ENCODE results near the gene SPG7. TPM values are rescaled to one million over a fixed set of nuclear protein-coding genes. Genes with fewer than 3 reads are reported as not detected.
A peak's percentile ranks its signal among the peaks of the same experiment; 100 is the strongest.
"Not testable (repeated sequence)": the region's sequence is repeated elsewhere in the genome, so short reads cannot be mapped to it uniquely, and the experiment has no call there.

SPG7 gene
- total RNA-seq, 1 experiment from 2014 or later = 161 TPM

DNA sequence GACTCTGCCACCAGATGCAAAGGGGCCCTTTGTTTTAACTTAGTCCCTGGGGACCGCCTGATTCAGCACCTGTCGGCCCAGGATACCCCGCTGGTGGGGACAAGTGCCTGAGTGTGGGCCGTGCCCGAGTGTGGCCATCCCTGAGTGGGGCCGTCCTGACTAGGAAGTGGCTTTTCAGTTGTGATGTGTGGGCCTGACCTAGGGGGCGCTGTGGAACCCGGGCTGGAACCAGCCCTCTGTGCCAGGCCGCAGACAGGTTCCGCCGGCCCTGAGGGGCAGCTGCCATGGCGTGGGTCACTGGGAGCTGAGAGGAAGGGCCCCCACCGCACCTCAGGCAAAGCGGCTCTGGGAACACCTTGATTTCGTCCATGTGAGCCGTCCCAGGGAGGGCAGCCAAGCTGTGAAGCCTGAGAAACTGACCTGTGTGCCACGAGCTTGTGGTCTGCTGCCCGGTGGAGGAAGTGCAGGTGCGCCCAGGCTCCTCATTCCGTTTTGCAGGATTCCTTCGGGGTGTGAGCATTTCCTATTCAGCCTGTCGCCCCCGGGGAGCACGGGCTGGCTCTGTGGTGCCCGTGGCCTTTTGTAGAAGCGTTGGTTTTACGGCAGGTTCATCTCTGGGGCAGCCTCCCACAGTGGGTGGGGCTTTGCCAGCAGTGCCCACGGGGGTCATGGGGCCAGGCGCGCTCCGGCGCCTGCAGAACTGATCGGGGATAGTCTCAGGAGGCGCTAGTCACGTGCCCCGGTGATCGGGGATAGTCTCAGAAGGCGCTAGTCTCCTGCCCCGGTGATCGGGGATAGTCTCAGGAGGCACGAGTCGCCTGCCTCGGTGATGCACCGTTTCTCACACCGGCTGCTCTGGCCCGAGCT lies 57.5 kb downstream of the SPG7 start:
- Histone ChIP-seq H3K4me3 (no peak overlapping the region), H3K36me3 (peaks cover 39% of the 10 kb centered on the region), H3K9me3 (replicated peaks) (no peaks in the 10 kb centered on the region), H3K27me3 (no peaks in the 10 kb centered on the region), H3K27ac (no peak overlapping the region), H3K4me1 (peaks cover 17% of the 10 kb centered on the region)
- DNase-seq = peak; percentile 78 to 83

DNA sequence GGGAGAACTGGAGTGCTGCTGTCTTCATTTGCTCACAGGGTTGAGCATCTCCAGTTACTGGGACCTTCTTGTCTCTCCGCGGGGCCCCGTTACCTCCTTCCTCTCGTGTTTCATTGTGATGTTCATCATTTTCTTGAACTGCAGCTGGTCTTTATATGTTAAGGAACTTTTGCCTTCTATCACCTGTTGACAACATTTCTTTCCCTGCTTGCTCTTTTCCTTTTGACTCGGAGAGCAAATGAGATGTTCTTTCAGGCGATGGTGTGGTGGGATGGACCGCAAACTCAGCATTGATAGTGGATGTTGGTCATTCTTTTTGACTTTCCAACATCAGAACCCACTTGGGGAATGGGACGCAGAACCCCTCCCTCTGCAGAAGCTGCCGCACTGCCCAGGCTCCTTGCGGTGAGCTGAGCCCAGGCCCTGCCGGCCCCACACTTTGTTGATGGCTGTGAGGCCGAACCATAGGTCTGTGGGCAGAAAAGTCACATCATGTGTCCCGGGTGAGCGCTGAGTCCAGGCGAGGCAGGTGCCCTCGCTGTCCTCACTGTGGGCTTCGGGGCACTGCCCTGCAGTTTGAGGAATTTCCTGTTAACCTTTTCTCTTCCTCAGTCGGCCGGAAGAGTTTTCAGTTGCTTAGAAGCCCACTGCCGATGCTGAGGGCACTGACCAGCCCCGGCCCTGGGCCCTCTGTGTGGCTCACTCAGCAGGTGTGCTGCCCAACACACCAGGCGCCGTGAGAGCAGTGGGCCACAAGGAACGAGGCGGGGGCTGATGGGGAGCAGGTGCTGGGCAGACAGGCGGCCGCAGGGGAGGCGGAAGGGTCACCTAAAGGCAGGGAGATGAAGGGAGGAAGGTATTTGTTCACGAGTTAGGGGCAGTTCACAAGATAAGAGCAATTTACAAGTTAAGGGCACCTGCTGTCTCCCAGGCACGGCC lies 59.7 kb downstream of the SPG7 start:
- Histone ChIP-seq H3K27me3 (no peaks in the 10 kb centered on the region), H3K27ac (no peak overlapping the region), H3K36me3 (peaks cover 18% of the 10 kb centered on the region)

GRCh38 chr16:89569506-89570341 lies 61.5 kb downstream of the SPG7 start:
- no peak overlapping the region for H3K4me3 ChIP-seq
- no peaks in the 10 kb centered on the region; the same call in 1 of the 2 replicates for H3K9me3 ChIP-seq (replicated peaks)
- DNase-seq = no peak
- peaks cover 18% of the 10 kb centered on the region for H3K4me1 ChIP-seq
- peaks cover under 1% of the 10 kb centered on the region; the same call in 1 of the 2 replicates for H3K36me3 ChIP-seq
- no peaks in the 10 kb centered on the region for H3K27me3 ChIP-seq
- H3K27ac ChIP-seq = no peak overlapping the region

More for the DNA sequence above, 59.7 kb downstream of the SPG7 start:
- no peak for DNase-seq
- no peaks in the 10 kb centered on the region for H3K9me3 ChIP-seq (replicated peaks)
- peaks cover 14% of the 10 kb centered on the region for H3K4me1 ChIP-seq
- no peak overlapping the region for H3K4me3 ChIP-seq

- Histone ChIP-seq H3K27me3 (no peaks in the 10 kb centered on the region), H3K36me3 (no peaks in the 10 kb centered on the region), H3K9me3 (replicated peaks) (no peaks in the 10 kb centered on the region; the same call in 1 of the 2 replicates), H3K4me1 (peaks cover 12% of the 10 kb centered on the region), H3K27ac (no peak overlapping the region), H3K4me3 (no peak overlapping the region)
- no peak for DNase-seq
These were observed 62.2 kb downstream of the SPG7 start for GRCh38 chr16:89570342-89570923.

GRCh38 chr16:89570983-89571598 lies 62.9 kb downstream of the SPG7 start:
- H3K36me3 ChIP-seq; H3K9me3 ChIP-seq (replicated peaks); H3K27me3 ChIP-seq; H3K4me3 ChIP-seq; DNase-seq; H3K27ac ChIP-seq: not testable (repeated sequence)
- peaks cover 12% of the 10 kb centered on the region for H3K4me1 ChIP-seq

DNA sequence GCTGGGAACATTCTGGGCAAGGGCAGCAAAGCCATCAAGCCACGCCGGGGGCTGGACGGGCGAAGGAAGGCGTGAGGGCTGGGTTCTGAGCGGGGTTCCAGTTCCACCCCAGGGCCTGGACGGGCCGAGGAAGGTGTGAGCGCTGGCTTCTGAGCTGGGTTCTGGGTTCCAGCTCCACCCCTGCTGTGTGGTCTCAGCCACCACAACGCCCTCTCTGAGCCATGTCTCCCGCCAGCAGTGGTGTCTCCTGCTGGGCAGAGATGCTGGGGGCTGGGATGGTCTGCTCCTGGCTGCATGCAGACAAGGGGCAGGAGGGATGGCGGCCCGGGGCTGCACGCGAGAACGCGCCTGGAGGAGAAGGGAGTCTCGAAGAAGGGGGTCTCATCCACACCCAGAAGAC lies 63.4 kb downstream of the SPG7 start:
- Histone ChIP-seq H3K36me3 (no peaks in the 10 kb centered on the region), H3K4me3 (no peak overlapping the region), H3K4me1 (peaks cover 12% of the 10 kb centered on the region), H3K9me3 (replicated peaks) (no peaks in the 10 kb centered on the region; the same call in 1 of the 2 replicates), H3K27ac (no peak overlapping the region), H3K27me3 (no peaks in the 10 kb centered on the region)
- no peak for DNase-seq

- no peaks in the 10 kb centered on the region; the same call in 1 of the 2 replicates for H3K9me3 ChIP-seq (replicated peaks)
- no peaks in the 10 kb centered on the region for H3K27me3 ChIP-seq
- no peak for DNase-seq
- H3K4me1 ChIP-seq = peaks cover 12% of the 10 kb centered on the region
- H3K36me3 ChIP-seq = no peaks in the 10 kb centered on the region
- H3K4me3 ChIP-seq = no peak overlapping the region
- H3K27ac ChIP-seq = no peak overlapping the region
These were observed 63.9 kb downstream of the SPG7 start for GRCh38 chr16:89572073-89572484.

- DNase-seq = no peak
- Histone ChIP-seq H3K4me1 (peaks cover 12% of the 10 kb centered on the region), H3K9me3 (replicated peaks) (no peaks in the 10 kb centered on the region; the same call in 1 of the 2 replicates), H3K27me3 (no peaks in the 10 kb centered on the region), H3K27ac (no peak overlapping the region), H3K4me3 (no peak overlapping the region), H3K36me3 (no peaks in the 10 kb centered on the region)
These were observed 64.4 kb downstream of the SPG7 start for GRCh38 chr16:89572485-89573205.

- Histone ChIP-seq H3K9me3 (replicated peaks) (no peaks in the 10 kb centered on the region; the same call in 1 of the 2 replicates), H3K27me3 (no peaks in the 10 kb centered on the region), H3K4me1 (peaks cover 12% of the 10 kb centered on the region), H3K27ac (peak overlapping the region; percentile 18), H3K36me3 (no peaks in the 10 kb centered on the region), H3K4me3 (no peak overlapping the region)
- peak; percentile 86 to 92 for DNase-seq
These were observed 65.8 kb downstream of the SPG7 start for GRCh38 chr16:89573826-89574680.

DNA sequence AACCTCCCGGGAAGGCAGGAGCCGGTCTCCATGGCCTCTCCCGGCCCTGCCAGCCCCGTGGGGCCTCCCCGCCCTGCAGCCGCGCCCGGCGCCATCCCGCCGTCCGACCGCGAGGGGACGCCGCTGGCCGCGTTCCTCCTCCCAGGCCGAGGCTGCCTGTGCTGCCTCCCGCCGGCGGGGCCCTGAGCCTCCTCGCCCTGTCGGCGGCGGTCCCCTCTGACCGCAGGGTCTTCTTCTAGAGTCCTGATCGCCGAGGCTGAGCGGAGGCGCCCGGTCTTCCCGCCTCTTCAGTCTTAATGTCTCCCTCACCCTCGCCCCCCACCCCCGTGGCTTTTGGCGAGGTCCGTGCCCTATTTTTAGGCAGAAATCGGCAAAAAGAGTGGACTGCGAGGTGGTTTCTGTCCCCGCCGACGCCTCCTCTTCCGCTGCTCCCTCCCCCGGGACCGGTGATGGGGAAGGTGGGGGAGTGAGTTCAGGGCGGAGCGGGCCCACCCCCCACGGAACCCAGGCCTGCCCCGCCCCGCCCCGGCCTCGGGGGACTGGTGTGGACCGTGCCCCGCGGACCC lies 66.6 kb downstream of the SPG7 start:
- no peak overlapping the region for H3K27ac ChIP-seq
- no peak overlapping the region for H3K4me3 ChIP-seq
- H3K4me1 ChIP-seq = peaks cover 12% of the 10 kb centered on the region
- no peaks in the 10 kb centered on the region for H3K27me3 ChIP-seq
- no peaks in the 10 kb centered on the region; the same call in 1 of the 2 replicates for H3K9me3 ChIP-seq (replicated peaks)
- H3K36me3 ChIP-seq = no peaks in the 10 kb centered on the region
- DNase-seq = no peak

DNA sequence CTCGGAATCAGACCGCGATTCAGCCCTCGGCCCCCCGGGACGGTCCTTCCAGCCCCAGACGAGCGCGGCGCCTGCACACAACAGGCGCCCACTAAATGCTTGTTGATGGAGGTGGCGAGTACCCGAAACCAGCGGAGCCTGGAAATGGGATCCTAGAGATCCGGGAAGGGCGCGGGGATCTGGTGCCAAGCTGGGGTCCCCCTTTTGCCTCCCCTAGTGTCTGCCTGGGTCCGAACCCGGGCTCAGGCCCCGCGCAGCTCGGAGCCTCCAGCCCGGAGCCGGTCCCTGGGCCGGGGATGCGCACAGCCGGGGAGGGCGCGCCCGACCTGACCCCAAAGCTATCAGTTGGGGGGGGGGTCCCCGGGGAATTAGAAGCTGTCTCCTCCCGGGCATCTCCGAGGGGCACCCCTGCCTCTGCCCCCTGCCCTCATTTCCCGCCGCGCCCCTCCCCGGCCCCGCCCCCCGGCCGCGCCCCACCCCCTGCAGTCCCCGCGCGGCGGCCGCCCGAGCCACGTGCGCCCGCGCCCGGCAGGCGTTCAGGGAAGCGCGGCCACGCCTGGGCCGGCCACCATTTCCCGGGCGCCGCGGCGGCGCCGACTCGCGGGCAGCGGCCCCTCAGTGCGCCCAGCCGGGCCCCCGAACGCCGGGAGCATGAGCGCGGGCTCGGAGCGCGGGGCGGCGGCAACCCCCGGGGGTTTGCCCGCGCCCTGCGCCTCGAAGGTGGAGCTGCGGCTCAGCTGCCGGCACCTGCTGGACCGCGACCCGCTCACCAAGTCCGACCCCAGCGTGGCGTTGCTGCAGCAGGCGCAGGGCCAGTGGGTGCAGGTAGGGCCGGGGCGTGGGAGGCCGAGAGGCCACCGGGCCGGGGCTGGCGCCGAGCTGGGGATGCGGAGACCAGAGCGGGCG lies 67.3 kb downstream of the SPG7 start, which contains the start of gene CPNE7:
Gene CPNE7, plus strand, starts transcription at position 512 of the 906 bp plus-strand sequence. Its CDS starts 140 bp downstream, at position 652.
- no peaks in the 10 kb centered on the region; the same call in 1 of the 2 replicates for H3K9me3 ChIP-seq (replicated peaks)
- no peaks in the 10 kb centered on the region for H3K27me3 ChIP-seq
- no peak for DNase-seq
- H3K36me3 ChIP-seq = no peaks in the 10 kb centered on the region
- H3K4me1 ChIP-seq = peaks cover 12% of the 10 kb centered on the region
- H3K4me3 ChIP-seq = no peak within 1 kb of the TSS
- H3K27ac ChIP-seq = no peak within 1 kb of the TSS

Measured in SJCRH30 (cell line).